C4-2B (cell line): ENCODE results near the gene TEX261.
A peak's percentile ranks its signal among the peaks of the same experiment; 100 is the strongest.

Source experiments
- H3K27ac ChIP-seq: fragments of 450-650 bp; 2 replicates; pipeline ENCODE4 v1.5.1; 2017
- CTCF ChIP-seq: fragments of 450-650 bp; conservative IDR thresholded peaks from 2 replicates; pipeline ENCODE4 v1.5.1; 2017; ENCODE audit warnings: mild to moderate bottlenecking
- ZFX ChIP-seq: fragments of 450-650 bp; IDR thresholded peaks from 2 replicates; pipeline ENCODE4 v1.6.1; 2017

Gene TEX261

GRCh38 chr2:70977605-70978205 is 17.0 kb downstream of the TEX261 start:
- no peak overlapping the region for H3K27ac ChIP-seq

GRCh38 chr2:70975237-70975636 is 19.4 kb downstream of the TEX261 start:
- no peak overlapping the region for H3K27ac ChIP-seq
- TF ChIP-seq CTCF: no peak

More at GRCh38 chr2:70977605-70978205, 17.0 kb downstream of the TEX261 start:
- TF ChIP-seq CTCF (peak; percentile 36), ZFX (no peak)

- TF ChIP-seq ZFX (no peak), CTCF (no peak)
These were observed 20.1 kb downstream of the TEX261 start for GRCh38 chr2:70974592-70974991.

GRCh38 chr2:70967189-70967588 is 27.5 kb downstream of the TEX261 start:
- H3K27ac ChIP-seq: no peak overlapping the region
- TF ChIP-seq CTCF (no peak), ZFX (no peak)

More at GRCh38 chr2:70974592-70974991, 20.1 kb downstream of the TEX261 start:
- no peak overlapping the region for H3K27ac ChIP-seq

GRCh38 chr2:70966681-70967080 is 28.0 kb downstream of the TEX261 start:
- H3K27ac ChIP-seq: no peak overlapping the region
- TF ChIP-seq ZFX: no peak
- no peak for TF ChIP-seq CTCF

GRCh38 chr2:70965506-70965905 is 29.2 kb downstream of the TEX261 start:
- TF ChIP-seq ZFX: no peak
- no peak for TF ChIP-seq CTCF
- no peak overlapping the region for H3K27ac ChIP-seq

- no peak overlapping the region for H3K27ac ChIP-seq
- TF ChIP-seq CTCF (peak; percentile 69), ZFX (no peak)
These were observed 29.9 kb downstream of the TEX261 start for GRCh38 chr2:70964596-70965386.
